T-helper 22 cell (primary cell): ENCODE measurements around the gene GNB1.

Experiments used
- DNase-seq: peaks from one replicate; pipeline ENCODE4 v3.0.0-alpha.2; 2020; ENCODE audit warnings: low read depth

The GNB1 gene

GRCh38 chr1:1825217-1825616 lies 65.7 kb downstream of the GNB1 start:
- no peak for DNase-seq

- DNase-seq, result no peak
Measured at GRCh38 chr1:1819762-1820161, 71.1 kb downstream of the GNB1 start.

GRCh38 chr1:1817221-1817620 lies 73.7 kb downstream of the GNB1 start:
- no peak for DNase-seq

GRCh38 chr1:1815606-1816281 lies 75.1 kb downstream of the GNB1 start:
- DNase-seq, result no peak

- no peak for DNase-seq
Measured at GRCh38 chr1:1809489-1809888, 81.4 kb downstream of the GNB1 start.

- DNase-seq, result no peak
Measured at GRCh38 chr1:1808206-1808605, 82.7 kb downstream of the GNB1 start.

- DNase-seq, result no peak
Measured at GRCh38 chr1:1806890-1807289, 84.0 kb downstream of the GNB1 start.

- DNase-seq, result no peak
Measured at GRCh38 chr1:1804301-1804700, 86.6 kb downstream of the GNB1 start.

GRCh38 chr1:1802871-1803270 lies 88.0 kb downstream of the GNB1 start:
- DNase-seq, result no peak

- no peak for DNase-seq
Measured at GRCh38 chr1:1799716-1800115, 91.2 kb downstream of the GNB1 start.

GRCh38 chr1:1797731-1798341 lies 93.1 kb downstream of the GNB1 start:
- no peak for DNase-seq

- no peak for DNase-seq
Measured at GRCh38 chr1:1796466-1796865, 94.4 kb downstream of the GNB1 start.

- DNase-seq, result no peak
Measured at GRCh38 chr1:1794999-1795398, 95.9 kb downstream of the GNB1 start.

- DNase-seq, result no peak
Measured at GRCh38 chr1:1793481-1794244, 97.2 kb downstream of the GNB1 start.

GRCh38 chr1:1788646-1789431 lies 102.0 kb downstream of the GNB1 start:
- no peak for DNase-seq

- DNase-seq, result no peak
Measured at GRCh38 chr1:1788136-1788535, 102.8 kb downstream of the GNB1 start.

- no peak for DNase-seq
Measured at GRCh38 chr1:1786836-1787605, 103.9 kb downstream of the GNB1 start.

- DNase-seq, result no peak
Measured at GRCh38 chr1:1785666-1786065, 105.2 kb downstream of the GNB1 start.

GRCh38 chr1:1784933-1785332 lies 106.0 kb downstream of the GNB1 start:
- no peak for DNase-seq

GRCh38 chr1:1783320-1783719 lies 107.6 kb downstream of the GNB1 start:
- no peak for DNase-seq

GRCh38 chr1:1782399-1783221 lies 108.3 kb downstream of the GNB1 start:
- DNase-seq, result no peak
